HUES64 (cell line): ENCODE data around the gene RBBP8.

Source experiments
- H3K27ac ChIP-seq: 2 replicates; pipeline ENCODE4 v1.7.0; 2013; ENCODE audit warnings: low read depth, low read length, inconsistent platforms
- H3K27me3 ChIP-seq: 2 replicates; pipeline ENCODE4 v1.6.1; 2013; ENCODE audit warnings: mild to moderate bottlenecking, low read length; ENCODE audit not compliant: insufficient read depth
- H3K36me3 ChIP-seq: 2 replicates; pipeline ENCODE4 v1.6.1; 2013; ENCODE audit warnings: mild to moderate bottlenecking, low read length; ENCODE audit not compliant: insufficient read depth
- H3K4me1 ChIP-seq: 2 replicates; pipeline ENCODE4 v1.6.1; 2013; ENCODE audit warnings: mild to moderate bottlenecking, low read length, moderate library complexity; ENCODE audit not compliant: insufficient read depth
- H3K4me3 ChIP-seq: 2 replicates; pipeline ENCODE4 v1.5.1; 2013; ENCODE audit warnings: mild to moderate bottlenecking, low read length, moderate library complexity
- H3K9ac ChIP-seq: 2 replicates; pipeline ENCODE4 v1.6.1; 2013; ENCODE audit warnings: mild to moderate bottlenecking, low read depth, low read length
- H3K9me3 ChIP-seq: 2 replicates; pipeline ENCODE4 v1.6.1; 2013; ENCODE audit warnings: low read depth, low read length; ENCODE audit not compliant: insufficient read depth
- WGBS: fragments of 150-250, 120-280 bp; methylation state at CpG from one replicate; pipeline ENCODE4 v1.1.7; 2013; ENCODE audit warnings: missing lambda C conversion rate; 5-methylcytosine and 5-hydroxymethylcytosine counted together

RBBP8 gene

DNA sequence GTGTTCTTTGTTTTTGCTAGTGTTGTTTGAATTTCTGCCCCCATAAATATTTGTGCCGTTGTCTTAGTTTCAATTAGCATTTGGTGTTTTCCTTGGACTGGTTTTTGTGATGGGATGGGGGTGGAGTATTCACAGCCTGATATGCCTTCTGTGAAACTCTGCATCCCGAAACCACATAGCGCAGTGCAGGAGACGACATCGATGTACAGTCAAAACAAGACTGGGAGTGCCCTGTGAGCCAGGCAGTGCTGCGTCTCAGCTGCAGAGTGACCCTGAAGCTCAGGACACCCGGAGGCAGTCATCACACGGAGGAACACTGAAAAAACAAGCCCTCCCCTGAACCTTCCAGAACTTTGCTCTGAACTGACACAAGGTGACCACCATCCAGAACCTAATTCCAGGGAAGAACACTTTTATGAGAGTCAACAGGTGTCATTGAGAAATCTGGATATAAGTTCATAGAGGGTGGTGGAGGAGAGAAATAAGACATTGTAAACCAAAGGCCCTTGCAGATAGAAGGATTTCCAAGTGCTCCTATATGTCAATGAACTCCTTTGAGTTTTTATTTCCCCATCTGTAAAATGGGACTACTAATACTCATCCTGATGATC, 141.0 kb downstream of the RBBP8 start:
- Histone ChIP-seq H3K4me1 (no peaks in the 10 kb centered on the region), H3K27ac (no peak overlapping the region)
- WGBS, result 94% methylated on average over 8 of the region's 8 CpGs

More for the DNA sequence above, 141.0 kb downstream of the RBBP8 start:
- no peaks in the 10 kb centered on the region for H3K27me3 ChIP-seq
- H3K9ac ChIP-seq, result no peak overlapping the region
- H3K36me3 ChIP-seq, result no peaks in the 10 kb centered on the region
- H3K9me3 ChIP-seq, result no peaks in the 10 kb centered on the region
- H3K4me3 ChIP-seq, result no peak overlapping the region
